Measurements from ENCODE around the gene EDNRB.

DNA sequence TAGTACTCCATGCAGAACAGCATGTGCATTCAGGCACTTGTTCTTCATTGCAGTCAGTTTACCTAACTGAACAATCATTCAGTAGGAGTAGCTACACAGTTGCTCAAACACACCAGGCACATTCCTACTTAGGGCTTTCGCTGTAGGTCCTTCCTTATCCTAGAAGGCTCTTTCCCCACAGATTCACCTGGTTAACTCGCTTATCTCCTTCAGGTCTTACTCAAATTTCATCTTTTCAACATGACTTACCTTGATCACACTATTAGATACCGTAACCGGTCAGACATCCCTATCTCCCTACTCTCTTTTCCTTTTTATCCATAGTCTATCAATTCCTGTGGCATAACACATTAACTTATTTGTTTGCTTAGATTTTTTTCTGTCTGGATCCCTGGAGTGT lies 14.6 kb downstream of the EDNRB start:
- no peak for TF ChIP-seq EZH2 (IDR thresholded peaks at IDR 0.05)
- TF ChIP-seq, protein P1, sequence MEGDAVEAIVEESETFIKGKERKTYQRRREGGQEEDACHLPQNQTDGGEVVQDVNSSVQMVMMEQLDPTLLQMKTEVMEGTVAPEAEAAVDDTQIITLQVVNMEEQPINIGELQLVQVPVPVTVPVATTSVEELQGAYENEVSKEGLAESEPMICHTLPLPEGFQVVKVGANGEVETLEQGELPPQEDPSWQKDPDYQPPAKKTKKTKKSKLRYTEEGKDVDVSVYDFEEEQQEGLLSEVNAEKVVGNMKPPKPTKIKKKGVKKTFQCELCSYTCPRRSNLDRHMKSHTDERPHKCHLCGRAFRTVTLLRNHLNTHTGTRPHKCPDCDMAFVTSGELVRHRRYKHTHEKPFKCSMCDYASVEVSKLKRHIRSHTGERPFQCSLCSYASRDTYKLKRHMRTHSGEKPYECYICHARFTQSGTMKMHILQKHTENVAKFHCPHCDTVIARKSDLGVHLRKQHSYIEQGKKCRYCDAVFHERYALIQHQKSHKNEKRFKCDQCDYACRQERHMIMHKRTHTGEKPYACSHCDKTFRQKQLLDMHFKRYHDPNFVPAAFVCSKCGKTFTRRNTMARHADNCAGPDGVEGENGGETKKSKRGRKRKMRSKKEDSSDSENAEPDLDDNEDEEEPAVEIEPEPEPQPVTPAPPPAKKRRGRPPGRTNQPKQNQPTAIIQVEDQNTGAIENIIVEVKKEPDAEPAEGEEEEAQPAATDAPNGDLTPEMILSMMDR (IDR thresholded peaks at IDR 0.05 in 2 of 3, conservative IDR thresholded peaks at IDR 0.05 in 1 of 3; ENCODE audit: borderline replicate concordance in 1 of 3, insufficient read depth in 1 of 3, low read depth in 2 of 3, low read length in 2 of 3), result no peak
- no peak for TF ChIP-seq POLR2AphosphoS5 (IDR thresholded peaks at IDR 0.05; ENCODE audit: low read depth, low read length)
- no peak for TF ChIP-seq POLR2A (IDR thresholded peaks at IDR 0.05; ENCODE audit: borderline replicate concordance, extremely low read depth, insufficient read depth, insufficient read length)
- TF ChIP-seq, protein P2, sequence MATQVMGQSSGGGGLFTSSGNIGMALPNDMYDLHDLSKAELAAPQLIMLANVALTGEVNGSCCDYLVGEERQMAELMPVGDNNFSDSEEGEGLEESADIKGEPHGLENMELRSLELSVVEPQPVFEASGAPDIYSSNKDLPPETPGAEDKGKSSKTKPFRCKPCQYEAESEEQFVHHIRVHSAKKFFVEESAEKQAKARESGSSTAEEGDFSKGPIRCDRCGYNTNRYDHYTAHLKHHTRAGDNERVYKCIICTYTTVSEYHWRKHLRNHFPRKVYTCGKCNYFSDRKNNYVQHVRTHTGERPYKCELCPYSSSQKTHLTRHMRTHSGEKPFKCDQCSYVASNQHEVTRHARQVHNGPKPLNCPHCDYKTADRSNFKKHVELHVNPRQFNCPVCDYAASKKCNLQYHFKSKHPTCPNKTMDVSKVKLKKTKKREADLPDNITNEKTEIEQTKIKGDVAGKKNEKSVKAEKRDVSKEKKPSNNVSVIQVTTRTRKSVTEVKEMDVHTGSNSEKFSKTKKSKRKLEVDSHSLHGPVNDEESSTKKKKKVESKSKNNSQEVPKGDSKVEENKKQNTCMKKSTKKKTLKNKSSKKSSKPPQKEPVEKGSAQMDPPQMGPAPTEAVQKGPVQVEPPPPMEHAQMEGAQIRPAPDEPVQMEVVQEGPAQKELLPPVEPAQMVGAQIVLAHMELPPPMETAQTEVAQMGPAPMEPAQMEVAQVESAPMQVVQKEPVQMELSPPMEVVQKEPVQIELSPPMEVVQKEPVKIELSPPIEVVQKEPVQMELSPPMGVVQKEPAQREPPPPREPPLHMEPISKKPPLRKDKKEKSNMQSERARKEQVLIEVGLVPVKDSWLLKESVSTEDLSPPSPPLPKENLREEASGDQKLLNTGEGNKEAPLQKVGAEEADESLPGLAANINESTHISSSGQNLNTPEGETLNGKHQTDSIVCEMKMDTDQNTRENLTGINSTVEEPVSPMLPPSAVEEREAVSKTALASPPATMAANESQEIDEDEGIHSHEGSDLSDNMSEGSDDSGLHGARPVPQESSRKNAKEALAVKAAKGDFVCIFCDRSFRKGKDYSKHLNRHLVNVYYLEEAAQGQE (IDR thresholded peaks at IDR 0.05; ENCODE audit: low read depth), result no peak

Data from HCT116 (cell line).